Activated CD4-positive, alpha-beta T cell treated with anti-CD3 and anti-CD28 coated beads for 4 hours (primary cell): ENCODE measurements around the gene FTCD.
"Not testable (repeated sequence)": the region's sequence is repeated elsewhere in the genome, so short reads cannot be mapped to it uniquely, and the experiment has no call there.

ENCODE experiments used
- DNase-seq, 2 donors: peaks; one replicate each; pipeline ENCODE4 v3.0.0-alpha.2; 2020

The FTCD gene

DNA sequence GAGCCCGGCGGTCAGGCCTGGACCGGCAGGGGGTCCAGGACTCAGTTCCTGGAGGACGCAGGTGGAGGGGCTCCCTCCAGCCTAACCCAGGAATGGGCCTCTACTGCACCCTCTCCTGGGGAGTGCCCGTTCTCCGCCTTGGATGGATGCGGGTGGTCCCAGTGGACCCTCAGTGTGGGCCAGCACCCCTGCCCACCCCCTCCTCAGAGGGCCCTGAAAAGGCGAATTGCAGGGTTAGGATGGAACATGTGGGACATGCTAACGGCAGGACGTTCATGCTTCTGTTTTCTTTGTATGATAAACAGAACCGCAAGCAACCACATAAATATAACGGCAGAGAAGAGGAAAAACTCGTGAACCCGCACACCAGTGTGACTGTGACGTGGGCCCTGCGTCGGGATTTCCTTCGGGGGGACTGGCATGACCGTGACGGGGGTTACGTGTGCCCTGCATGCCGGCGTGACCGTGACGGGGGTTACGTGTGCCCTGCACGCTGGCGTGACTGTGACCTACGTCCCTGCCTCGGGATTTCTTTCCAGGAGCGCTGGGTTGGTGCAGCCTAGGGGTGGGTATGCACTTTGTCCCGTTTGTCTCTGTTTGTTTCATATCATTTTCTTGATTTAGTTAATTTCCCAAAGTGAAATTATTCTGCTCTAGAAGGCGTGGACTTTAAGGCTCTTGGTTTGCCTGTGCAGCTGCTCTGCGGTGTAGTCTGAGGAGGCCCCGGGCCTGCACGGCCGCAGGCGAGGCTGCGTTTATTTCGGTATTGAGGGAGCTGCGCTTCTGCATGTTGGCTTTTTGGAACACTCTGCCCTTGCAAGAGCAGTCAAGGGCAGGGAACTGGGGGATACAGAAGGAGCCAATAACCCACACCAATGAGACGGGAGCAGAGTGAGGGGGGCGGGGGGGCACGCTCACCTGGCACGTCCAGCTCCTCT lies 3.1 kb downstream of the FTCD start:
- DNase-seq = no peak

GRCh38 chr21:46151261-46151988 lies 4.0 kb downstream of the FTCD start:
- no peak for DNase-seq

- peak in 1 of 2 donors; percentile 0 for DNase-seq
Observed at GRCh38 chr21:46150491-46151121, 4.8 kb downstream of the FTCD start.

DNA sequence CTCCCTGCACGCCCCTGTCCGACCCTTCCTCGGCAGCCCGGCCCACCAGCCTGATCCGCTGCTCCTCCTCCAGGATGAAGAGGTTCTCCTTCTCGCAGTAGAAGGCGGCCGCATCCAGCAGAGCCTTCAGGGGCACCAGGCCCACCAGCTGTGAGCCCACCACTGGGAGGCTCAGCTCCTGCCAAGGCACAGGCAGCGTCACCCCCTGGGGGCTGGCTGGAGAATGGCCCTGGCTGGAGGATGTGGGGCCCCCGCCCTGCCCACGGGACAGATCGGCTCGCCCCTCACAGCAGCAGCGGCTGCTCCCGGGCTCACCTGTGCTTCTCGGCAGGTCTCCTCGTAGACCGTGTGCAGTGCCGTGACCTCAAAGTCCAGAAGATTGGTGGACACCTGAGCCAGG lies 5.3 kb downstream of the FTCD start:
- DNase-seq = no peak

DNA sequence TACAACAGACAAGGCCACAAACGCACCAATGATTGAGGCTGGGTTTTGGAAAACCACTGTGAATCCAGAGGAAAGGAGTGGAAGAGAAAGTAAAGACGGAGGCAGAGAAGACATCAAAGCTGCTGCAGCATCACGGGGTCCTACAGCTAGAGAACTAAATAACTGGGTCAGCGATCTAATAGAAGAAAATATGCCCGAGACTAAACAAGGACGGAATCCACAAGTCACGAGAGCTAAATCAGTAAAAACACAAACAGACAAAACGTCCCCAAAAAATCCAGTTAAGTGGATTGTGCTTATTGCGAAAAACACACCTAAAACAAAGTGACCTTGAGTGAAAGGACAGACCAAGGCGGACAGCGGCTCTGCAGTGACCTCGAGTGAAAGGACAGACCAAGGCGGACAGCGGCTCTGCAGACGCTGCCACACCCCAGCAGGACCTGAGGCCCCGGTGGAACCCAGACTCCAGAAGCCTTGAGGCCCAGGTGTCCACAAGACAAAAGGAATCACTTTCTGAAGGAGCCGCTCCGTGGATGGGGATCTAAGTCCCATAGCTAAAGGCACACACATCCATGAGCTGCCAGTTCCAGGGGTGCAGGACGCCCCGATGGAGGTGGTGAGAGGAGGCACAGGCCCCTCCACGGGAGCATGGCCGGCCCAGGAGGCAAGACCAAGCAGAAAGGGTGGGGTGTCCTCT lies 6.0 kb downstream of the FTCD start:
- DNase-seq = no peak

DNA sequence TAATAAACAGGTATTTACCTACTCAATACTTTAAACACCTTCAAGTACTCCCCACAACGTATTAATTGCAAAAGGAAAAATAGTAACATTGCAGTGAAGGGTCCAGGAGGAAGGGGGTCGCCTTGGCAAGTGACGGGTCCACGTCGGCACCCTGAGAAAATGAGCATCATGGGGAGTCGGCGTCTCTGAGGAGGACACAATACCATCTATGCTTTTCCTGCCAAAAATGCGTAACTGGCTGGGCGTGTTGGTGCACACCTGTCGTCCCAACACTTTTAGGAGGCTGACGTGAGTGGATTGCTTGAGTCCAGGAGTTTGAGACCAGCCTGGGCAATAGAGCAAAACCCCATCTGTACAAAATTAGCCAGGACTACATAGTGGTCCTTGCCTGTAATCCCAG lies 7.3 kb downstream of the FTCD start:
- DNase-seq = no peak

- DNase-seq = peak; percentile 35 to 42
Observed at GRCh38 chr21:46147429-46147828, 8.0 kb downstream of the FTCD start.

DNA sequence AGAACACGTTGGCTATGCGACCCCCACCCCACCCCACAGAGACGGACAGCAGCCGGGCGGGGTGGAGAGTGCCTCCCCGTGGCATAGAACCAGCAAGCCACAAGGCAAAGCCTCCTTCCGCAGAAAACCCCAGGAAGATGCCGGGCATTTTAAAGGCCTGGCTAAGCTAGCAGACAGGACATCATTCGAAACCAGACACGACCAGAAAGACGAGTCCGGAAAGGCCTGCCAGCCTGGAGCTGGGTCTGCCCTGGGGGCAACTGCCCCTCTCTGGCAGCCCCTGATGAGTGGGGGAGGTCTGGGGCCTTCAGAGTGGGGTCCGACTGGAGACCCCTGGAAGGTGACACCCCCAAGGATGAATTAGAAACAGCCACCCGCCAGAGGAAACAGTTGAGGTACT lies 8.5 kb downstream of the FTCD start:
- no peak for DNase-seq

DNA sequence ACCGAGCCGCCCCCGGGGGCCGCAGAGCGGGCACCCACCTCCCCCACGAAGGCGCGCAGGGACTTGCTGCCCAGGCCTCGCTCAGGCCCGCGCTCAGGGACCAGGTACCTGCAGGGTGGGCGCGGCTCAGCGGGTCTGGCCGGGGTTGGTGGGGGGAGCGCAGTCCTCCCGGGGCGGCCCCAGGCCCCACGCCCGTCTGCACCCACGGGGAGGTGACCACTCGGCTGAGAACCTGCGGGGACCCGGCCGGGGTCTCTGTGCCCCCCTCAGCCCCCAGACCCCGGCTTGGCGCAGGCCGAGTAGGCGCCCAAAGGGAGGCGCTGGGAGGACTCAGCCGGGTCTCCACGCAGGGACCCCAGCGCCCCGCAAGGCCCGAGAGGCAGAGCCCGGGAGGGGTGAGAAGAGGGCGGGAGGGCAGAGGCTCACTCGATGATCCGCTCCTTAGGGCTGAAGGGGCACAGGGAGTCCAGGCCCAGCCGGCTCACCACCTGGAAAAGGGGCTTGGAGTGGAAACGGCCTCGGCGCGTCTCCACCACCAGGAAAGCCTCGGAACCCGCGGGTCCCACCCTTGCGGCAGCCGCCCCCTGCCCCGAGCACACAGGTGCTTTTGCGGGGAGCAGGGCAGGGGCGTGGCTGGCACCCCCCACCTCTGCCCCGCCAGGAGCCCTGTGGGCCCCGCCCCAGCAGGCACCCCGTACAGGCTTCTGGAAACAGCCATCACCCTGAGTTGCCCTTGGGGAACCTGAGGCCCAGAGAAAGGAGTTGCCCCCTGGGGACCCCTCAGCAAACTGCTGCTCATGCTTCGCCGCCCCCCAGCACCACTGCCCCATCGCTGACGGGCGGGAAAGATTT lies 9.3 kb downstream of the FTCD start:
- DNase-seq = no peak

DNA sequence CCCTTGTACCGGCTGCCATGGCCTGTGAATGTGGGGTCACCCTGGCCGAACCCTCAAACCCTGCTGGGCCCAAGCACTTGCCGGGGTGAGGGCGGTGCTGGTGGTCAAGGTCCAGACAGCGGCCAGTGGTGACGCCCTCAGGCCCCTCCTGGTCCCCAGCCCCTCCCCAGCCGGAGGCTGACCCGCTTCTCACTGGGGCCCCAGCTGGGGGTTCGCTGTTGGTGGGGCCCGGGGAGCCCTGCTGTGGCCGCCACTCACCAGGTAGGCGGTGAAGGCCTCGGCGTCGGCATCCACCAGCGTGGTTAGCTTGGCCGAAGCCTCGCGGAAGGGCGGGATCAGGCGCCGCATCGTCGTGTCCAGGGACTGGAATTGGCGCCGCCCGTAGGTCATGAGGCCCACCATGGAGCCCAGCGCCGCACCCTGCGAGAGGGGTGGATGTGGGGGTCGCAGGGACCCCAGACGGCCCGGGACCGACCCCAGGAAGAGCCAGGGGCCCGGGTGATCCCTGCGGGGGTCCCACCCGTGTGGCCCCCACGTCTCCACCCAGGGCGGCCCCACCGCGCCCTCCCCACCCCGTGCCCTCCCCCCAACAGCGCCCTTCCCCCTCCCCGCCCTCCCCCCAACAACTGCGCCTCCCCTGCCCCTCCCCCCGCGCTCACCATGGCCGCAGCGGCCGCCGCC lies 10.1 kb downstream of the FTCD start:
- DNase-seq = no peak

- DNase-seq = no peak
Observed at GRCh38 chr21:46144464-46145070, 10.8 kb downstream of the FTCD start.

DNA sequence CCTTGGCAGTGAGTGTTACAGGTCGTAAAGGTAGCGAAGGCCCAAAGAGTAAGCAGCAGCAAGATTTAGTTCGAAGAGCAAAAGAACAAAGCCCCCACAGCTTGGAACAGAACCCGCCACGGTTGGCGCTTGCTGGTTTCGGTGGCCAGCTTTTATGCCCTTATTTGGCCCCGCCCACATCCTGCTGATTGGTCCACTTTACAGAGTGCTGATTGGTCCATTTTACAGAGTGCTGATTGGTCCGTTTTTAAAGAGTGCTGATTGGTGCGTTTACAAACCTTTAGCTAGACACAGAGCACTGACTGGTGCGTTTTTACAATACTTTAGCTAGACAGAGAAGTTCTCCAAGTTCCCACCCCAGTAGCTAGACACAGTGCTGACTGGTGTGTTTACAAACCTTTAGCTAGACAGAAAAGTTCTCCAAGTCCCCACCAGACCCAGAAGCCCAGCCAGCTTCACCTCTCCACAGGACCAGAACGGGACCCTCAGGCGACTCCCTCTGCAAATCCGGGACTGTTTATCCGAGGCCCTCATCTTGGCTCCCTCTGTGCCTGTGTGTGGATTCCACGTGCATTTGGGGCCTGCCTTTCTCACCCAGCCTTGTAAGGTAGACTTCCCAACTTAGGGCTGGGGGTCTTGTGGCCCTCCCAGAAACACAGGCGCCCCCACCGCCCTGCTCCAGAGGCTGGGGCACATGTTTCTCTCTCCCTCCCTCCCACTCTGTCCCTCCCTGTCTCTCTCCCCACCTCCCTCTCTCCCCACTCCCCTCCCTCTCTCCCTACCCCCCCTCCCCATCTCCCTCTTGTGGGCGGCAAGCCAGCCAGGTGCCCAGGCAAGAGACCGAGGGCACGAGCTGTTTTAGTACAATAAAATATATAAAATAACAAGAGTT lies 12.6 kb downstream of the FTCD start:
- DNase-seq = no peak

- no peak for DNase-seq
Observed at GRCh38 chr21:46141767-46142581, 13.4 kb downstream of the FTCD start.

DNA sequence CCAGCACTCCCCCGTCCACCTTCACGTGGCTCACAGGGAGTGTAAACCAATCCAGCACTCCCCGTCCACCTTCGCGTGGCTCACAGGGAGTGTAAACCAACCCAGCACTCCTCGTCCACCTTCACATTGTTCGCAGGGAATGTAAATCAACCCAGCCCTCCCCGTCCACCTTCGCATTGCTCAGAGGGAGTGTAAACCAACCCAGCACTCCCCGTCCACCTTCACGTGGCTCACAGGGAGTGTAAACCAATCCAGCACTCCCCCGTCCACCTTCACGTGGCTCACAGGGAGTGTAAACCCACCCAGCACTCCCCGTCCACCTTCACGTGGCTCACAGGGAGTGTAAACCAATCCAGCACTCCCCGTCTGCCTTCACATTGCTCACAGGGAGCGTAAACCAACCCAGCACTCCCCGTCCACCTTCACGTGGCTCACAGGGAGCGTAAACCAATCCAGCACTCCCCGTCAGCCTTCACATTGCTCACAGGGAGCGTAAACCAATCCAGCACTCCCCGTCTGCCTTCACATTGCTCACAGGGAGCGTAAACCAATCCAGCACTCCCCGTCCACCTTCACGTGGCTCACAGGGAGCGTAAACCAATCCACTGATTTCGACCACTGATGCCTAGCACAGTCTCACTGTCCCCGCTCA lies 14.9 kb downstream of the FTCD start:
- DNase-seq = not testable (repeated sequence)

DNA sequence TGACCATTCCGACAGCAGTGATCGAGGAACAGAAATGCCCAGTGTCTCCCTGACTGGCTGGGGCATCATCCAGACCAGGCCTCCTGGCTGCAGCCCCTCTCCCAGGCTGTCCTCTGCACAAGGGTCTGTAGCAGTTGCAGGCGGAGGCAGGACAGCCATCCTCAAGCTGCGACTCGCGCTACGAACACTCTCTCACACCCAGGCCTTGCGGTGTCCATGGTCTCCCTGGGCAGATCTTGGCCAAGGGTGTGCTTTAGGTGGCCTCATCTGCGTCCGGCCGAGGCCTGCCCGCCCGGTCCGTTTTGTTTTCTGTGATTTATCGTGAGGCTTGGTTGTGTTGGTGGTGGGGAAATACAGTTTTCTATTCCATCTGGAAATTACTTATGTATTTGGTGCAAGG lies 15.7 kb downstream of the FTCD start:
- DNase-seq = no peak

- DNase-seq = no peak
Observed at GRCh38 chr21:46138383-46138970, 16.9 kb downstream of the FTCD start.

- DNase-seq = no peak
Observed at GRCh38 chr21:46137908-46138307, 17.5 kb downstream of the FTCD start.

DNA sequence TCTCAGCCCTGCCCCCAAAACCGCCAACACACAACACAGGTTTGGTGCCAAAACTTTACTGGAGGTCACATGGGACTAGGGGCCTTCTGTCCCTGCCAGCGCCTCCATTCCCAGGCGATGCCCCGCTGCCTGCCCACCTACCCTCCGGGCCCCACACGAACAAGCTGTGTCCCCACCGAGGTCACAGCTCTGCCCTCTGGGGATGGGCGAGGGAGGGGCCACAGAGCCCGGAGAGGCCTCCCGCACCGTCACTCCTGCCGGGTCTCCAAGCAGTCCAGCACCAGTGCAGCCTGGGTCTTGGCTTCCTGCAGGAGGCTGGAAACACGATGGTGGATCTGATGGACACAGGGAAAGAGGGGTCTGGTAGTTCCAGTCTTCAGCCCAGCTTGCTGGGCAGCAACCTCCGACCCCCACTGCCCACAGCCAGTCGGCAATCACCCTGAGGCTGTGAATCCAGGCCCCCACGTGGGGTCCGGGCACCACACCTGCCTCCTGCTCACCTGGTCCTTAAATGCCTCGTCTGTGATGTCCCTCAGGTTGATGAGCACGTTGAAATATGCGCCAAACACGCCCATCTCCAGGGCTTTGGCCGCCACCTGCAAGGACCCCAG lies 18.5 kb downstream of the FTCD start:
- DNase-seq = no peak
